ENCODE results near the gene UBASH3B. TPM values are rescaled to one million over a fixed set of nuclear protein-coding genes. Genes with fewer than 3 reads are reported as not detected.
"Not testable (repeated sequence)": the region's sequence is repeated elsewhere in the genome, so short reads cannot be mapped to it uniquely, and the experiment has no call there.

Gene UBASH3B
- total RNA-seq, 2 experiments from 2014 or later = 54.7 to 73.0 TPM

DNA sequence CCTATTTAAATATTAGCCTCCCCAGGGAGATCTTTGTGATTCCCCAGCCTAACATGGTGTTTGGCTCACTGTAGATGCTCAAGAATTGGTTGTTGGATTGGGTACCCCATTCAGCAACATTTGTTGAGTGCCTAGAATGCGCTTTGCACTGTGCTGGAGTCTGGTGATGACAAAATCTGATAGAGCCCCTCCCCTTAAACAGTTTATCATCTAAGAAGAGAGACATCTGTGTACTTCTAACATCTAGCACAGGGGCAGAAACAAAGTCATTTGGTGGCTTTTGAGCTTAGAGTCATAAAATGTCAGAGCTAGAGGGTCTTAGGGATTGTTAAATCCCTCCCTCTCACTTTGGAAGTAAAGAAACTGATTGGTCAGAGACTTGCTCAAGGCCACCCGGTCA lies 73.0 kb downstream of the UBASH3B start:
- Histone ChIP-seq H3K27ac (ENCODE audit: low read depth, low read length, poor library complexity, severe bottlenecking) (no peak overlapping the region), H3K9me3 (ENCODE audit: low read length) (no peaks in the 10 kb centered on the region), H3K4me3 (ENCODE audit: low read depth, low read length, poor library complexity, severe bottlenecking) (no peak overlapping the region), H3K4me1 (ENCODE audit: insufficient read depth, low read length, poor library complexity, severe bottlenecking) (peaks cover 65% of the 10 kb centered on the region), H4K20me1 (ENCODE audit: insufficient read depth, low read length) (no peaks in the 10 kb centered on the region), H3K4me2 (ENCODE audit: low read length) (peak overlapping the region; percentile 44; the same call in 1 of the 2 replicates), H3K79me2 (ENCODE audit: insufficient read depth, low read depth, low read length) (peaks cover 17% of the 10 kb centered on the region; the same call in 1 of the 2 replicates), H3K36me3 (ENCODE audit: insufficient read depth, low read length) (peaks cover 15% of the 10 kb centered on the region), H3K9me2 (ENCODE audit: insufficient read depth, low read length) (no peaks in the 10 kb centered on the region), H2AFZ (ENCODE audit: low read length) (no peak overlapping the region)
- POLR2A ChIA-PET = interaction anchor here (0.6 to 1.4 kb wide), 8 partner anchors 8 to 1299 kb away, joined by 3 to 7 read pairs (median 4); no protein-coding TSS in a partner anchor
- CTCF ChIA-PET (ENCODE audit: unreplicated experiment) = interaction anchor here (1.0 to 1.3 kb wide), 2 partner anchors 13 to 17 kb away, joined by 3 read pairs; no protein-coding TSS in a partner anchor
- intact Hi-C loops (cut with micrococcal nuclease; ENCODE audit: unreplicated experiment) = no loop called here
- TF ChIP-seq, protein P1, sequence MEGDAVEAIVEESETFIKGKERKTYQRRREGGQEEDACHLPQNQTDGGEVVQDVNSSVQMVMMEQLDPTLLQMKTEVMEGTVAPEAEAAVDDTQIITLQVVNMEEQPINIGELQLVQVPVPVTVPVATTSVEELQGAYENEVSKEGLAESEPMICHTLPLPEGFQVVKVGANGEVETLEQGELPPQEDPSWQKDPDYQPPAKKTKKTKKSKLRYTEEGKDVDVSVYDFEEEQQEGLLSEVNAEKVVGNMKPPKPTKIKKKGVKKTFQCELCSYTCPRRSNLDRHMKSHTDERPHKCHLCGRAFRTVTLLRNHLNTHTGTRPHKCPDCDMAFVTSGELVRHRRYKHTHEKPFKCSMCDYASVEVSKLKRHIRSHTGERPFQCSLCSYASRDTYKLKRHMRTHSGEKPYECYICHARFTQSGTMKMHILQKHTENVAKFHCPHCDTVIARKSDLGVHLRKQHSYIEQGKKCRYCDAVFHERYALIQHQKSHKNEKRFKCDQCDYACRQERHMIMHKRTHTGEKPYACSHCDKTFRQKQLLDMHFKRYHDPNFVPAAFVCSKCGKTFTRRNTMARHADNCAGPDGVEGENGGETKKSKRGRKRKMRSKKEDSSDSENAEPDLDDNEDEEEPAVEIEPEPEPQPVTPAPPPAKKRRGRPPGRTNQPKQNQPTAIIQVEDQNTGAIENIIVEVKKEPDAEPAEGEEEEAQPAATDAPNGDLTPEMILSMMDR (conservative IDR thresholded peaks at IDR 0.05; ENCODE audit: low read length) = no peak
- no peak for TF ChIP-seq EZH2phosphoT487 (IDR thresholded peaks at IDR 0.05; ENCODE audit: borderline replicate concordance, low read depth, low read length)
- no peak for DNase-seq (ENCODE audit: low spot score)
- BruUV-seq (replicated peaks) = no TSS peak

DNA sequence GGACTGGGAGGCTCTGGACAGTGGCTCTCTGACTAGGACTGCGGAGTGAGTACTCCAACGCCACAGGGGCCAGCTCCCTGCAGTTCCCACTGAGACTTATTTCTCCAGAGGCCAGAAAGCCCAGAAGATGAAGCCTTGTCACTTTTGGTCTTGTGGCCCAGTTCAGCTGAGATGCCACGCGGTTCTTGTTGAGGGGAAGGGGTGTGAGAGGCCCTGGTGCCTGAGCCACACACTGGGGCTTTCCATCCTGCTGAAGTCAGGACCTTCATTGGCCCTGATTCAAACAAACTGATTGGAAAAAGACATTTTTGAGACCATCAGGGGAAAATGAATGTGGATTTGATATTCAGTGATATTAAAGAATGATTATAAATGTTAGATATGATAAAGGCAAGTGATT lies 73.6 kb downstream of the UBASH3B start:
- BruUV-seq (replicated peaks) = no TSS peak

DNA sequence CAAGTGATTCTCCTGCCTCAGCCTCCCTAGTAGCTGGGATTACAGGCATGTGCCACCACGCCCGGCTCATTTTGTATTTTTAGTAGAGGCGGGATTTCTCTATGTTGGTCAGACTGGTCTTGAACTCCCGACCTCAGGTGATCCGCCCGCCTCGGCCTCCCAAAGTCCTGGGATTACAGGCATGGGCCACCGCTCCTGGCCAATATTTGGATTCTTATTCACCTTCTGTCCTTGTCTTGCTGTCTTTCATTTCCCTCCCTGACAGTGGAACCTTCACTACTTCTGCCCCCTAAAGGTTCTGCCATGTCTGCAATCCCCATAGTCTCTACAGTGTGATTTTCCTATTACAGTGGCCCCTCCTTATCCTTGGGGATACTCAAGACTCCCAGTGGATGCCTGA lies 75.2 kb downstream of the UBASH3B start:
- Histone ChIP-seq H3K4me1 (ENCODE audit: insufficient read depth, low read length, poor library complexity, severe bottlenecking) (peaks cover 69% of the 10 kb centered on the region), H3K36me3 (ENCODE audit: insufficient read depth, low read length) (peaks cover 18% of the 10 kb centered on the region), H3K79me2 (ENCODE audit: insufficient read depth, low read depth, low read length) (peaks cover 12% of the 10 kb centered on the region; the same call in 1 of the 2 replicates)
- H4K20me1 ChIP-seq (ENCODE audit: insufficient read depth, low read length); H3K4me3 ChIP-seq (ENCODE audit: low read depth, low read length, poor library complexity, severe bottlenecking); H3K27ac ChIP-seq (ENCODE audit: low read depth, low read length, poor library complexity, severe bottlenecking); DNase-seq (ENCODE audit: low spot score); CTCF ChIA-PET (ENCODE audit: unreplicated experiment); H3K9me2 ChIP-seq (ENCODE audit: insufficient read depth, low read length); BruUV-seq (replicated peaks); intact Hi-C loops (cut with micrococcal nuclease; ENCODE audit: unreplicated experiment); H3K9me3 ChIP-seq (ENCODE audit: low read length); H3K4me2 ChIP-seq (ENCODE audit: low read length); H2AFZ ChIP-seq (ENCODE audit: low read length): not testable (repeated sequence)
- POLR2A ChIA-PET = interaction anchor here (0.7 kb wide), 1 partner anchor 336 kb away, joined by 3 read pairs; no protein-coding TSS in a partner anchor

More for the DNA sequence above, 73.6 kb downstream of the UBASH3B start:
- Histone ChIP-seq H3K79me2 (ENCODE audit: insufficient read depth, low read depth, low read length) (peaks cover 17% of the 10 kb centered on the region; the same call in 1 of the 2 replicates), H2AFZ (ENCODE audit: low read length) (no peak overlapping the region), H3K4me1 (ENCODE audit: insufficient read depth, low read length, poor library complexity, severe bottlenecking) (peaks cover 65% of the 10 kb centered on the region), H3K9me2 (ENCODE audit: insufficient read depth, low read length) (no peaks in the 10 kb centered on the region), H3K4me2 (ENCODE audit: low read length) (no peak overlapping the region), H3K36me3 (ENCODE audit: insufficient read depth, low read length) (peaks cover 18% of the 10 kb centered on the region), H4K20me1 (ENCODE audit: insufficient read depth, low read length) (no peaks in the 10 kb centered on the region), H3K4me3 (ENCODE audit: low read depth, low read length, poor library complexity, severe bottlenecking) (no peak overlapping the region), H3K27ac (ENCODE audit: low read depth, low read length, poor library complexity, severe bottlenecking) (no peak overlapping the region), H3K9me3 (ENCODE audit: low read length) (no peaks in the 10 kb centered on the region)
- TF ChIP-seq EZH2phosphoT487 (IDR thresholded peaks at IDR 0.05; ENCODE audit: borderline replicate concordance, low read depth, low read length) = no peak
- TF ChIP-seq, protein P1 (conservative IDR thresholded peaks at IDR 0.05; ENCODE audit: low read length) = no peak
- CTCF ChIA-PET (ENCODE audit: unreplicated experiment) = interaction anchor here (1.0 to 1.3 kb wide), 2 partner anchors 13 to 17 kb away, joined by 3 read pairs; no protein-coding TSS in a partner anchor
- POLR2A ChIA-PET = interaction anchor here (1.3 to 1.4 kb wide), 2 partner anchors 17 to 34 kb away, joined by 4 to 7 read pairs; no protein-coding TSS in a partner anchor
- intact Hi-C loops (cut with micrococcal nuclease; ENCODE audit: unreplicated experiment) = no loop called here
- DNase-seq (ENCODE audit: low spot score) = no peak

Measured in OCI-LY7 (cell line).